Right cardiac atrium (tissue), 5 donors: ENCODE data around the gene NBEAL1. TPM values are rescaled to one million over a fixed set of nuclear protein-coding genes. Genes with fewer than 3 reads are reported as not detected.
A peak's percentile ranks its signal among the peaks of the same experiment; 100 is the strongest.
"Not testable (repeated sequence)": the region's sequence is repeated elsewhere in the genome, so short reads cannot be mapped to it uniquely, and the experiment has no call there.

ENCODE experiments used
- ATAC-seq, 2 donors: fragments of 200-7000 bp; cut with Tn5 transposase; one replicate each; pipeline versions ENCODE4 v1.8.0 to v1.9.1; 2020; ENCODE audit warnings: moderate library complexity in 2 of 2, mild to moderate bottlenecking in 1 of 2
- DNase-seq, 3 donors: peaks; one replicate each; pipeline ENCODE4 v3.0.0-alpha.2; 2020
- H3K27ac ChIP-seq: one replicate; pipeline ENCODE4 v1.5.1; 2013; ENCODE audit warnings: mild to moderate bottlenecking, low read length, control low read depth, moderate library complexity
- H3K27me3 ChIP-seq: one replicate; pipeline ENCODE4 v1.6.1; 2013; ENCODE audit not compliant: control insufficient read depth, insufficient read depth
- H3K4me1 ChIP-seq: one replicate; pipeline ENCODE4 v1.6.1; 2013; ENCODE audit warnings: low read length; ENCODE audit not compliant: control insufficient read depth, insufficient read depth
- H3K4me3 ChIP-seq: one replicate; pipeline ENCODE4 v1.5.1; 2013; ENCODE audit warnings: low read length, control low read depth
- H3K9me3 ChIP-seq: one replicate; pipeline ENCODE4 v1.6.1; 2013; ENCODE audit warnings: low read length; ENCODE audit not compliant: control insufficient read depth
- WGBS: extraction: QIAGEN DNeasy Blood & Tissue Kit; methylation state at CpG from one replicate; pipeline ENCODE4 v1.1.7; 2013; 5-methylcytosine and 5-hydroxymethylcytosine counted together
- intact Hi-C, 4 donors: fragments of 100-400 bp; cut with DNase I; formaldehyde crosslinking; loops; one replicate each; pipeline versions ENCODE4 v1.11.0 to v1.14.0; 2022 to 2023
- polyA plus RNA-seq: library from polyadenylated mRNA; stranded (reverse); fragments of 200-250 nt; gene quantifications from one replicate; pipeline ENCODE4 v1.2.3, GENCODE V29; 2013
- total RNA-seq, 4 donors: library from RNA; stranded (reverse); fragmentation: NEBNext Ultra II Directional; extraction: Animal tissue kit (Norgen Biotek cat#: 25700); gene quantifications; one replicate each; pipeline ENCODE4 v1.2.1, GENCODE V29; 2021
- donor health status: healthy with polysubstance abuse.
- donor health status: DM: no; HTN: yes; CAD: no.
- donor health status: DM: no; HTN: no; CAD: no.
- donor health status: DM: no; HTN: yes; CAD: no; lungs with severe emphysema.
- donor health status: DM: yes; HTN: yes; CAD: no.

Gene NBEAL1
- total and polyA plus RNA-seq, 5 donors: 3.5 to 25.0 (median 17.7) TPM

DNA sequence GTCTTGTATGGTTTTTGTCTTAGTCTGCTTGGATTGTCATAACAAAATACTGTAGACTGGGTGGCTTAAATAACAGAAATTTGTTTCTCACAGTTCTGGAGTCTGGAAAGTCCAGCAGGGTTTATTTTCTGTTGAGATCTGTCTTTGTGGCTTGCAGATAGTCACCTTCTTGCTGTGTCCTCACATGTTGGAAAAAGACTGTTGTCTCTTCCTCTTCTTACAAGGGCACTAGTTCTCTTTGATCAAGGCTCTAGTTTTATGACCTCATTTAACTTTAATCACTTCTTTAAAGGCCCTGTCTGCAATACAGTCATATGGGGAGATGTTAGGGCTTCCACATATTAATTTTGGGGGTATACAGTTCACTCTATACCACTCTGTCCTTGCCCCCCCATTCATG lies 56.5 kb downstream of the NBEAL1 start:
- intact Hi-C loops: no loop called here
- H3K4me1 ChIP-seq: no peaks in the 10 kb centered on the region
- no peak overlapping the region for H3K4me3 ChIP-seq
- ATAC-seq (no peak), DNase-seq (no peak)
- H3K27ac ChIP-seq: no peak overlapping the region
- H3K27me3 ChIP-seq: no peaks in the 10 kb centered on the region
- no peaks in the 10 kb centered on the region for H3K9me3 ChIP-seq

DNA sequence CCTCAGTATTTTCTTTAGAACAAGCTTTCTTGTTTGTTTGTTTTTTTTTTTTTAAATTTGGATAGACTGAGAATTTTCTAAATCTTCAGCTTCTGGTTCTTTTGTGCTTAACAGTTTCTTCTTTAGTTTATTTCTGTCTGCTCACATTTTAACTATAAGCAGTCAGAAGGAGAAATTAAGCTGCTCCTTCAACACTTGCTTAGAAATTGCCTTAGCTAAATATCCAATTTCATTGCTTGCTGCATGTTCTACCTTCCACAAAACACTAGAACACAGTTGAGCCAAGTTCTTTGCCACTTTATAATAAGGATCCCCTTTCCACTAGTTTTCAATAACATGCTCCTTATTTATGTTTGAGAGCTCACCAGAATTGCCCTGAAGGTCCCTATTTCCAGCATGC lies 57.7 kb downstream of the NBEAL1 start:
- H3K27me3 ChIP-seq: no peaks in the 10 kb centered on the region
- intact Hi-C loops: no loop called here
- ATAC-seq (no peak), DNase-seq (no peak)
- H3K27ac ChIP-seq: no peak overlapping the region
- no peaks in the 10 kb centered on the region for H3K4me1 ChIP-seq
- no peak overlapping the region for H3K4me3 ChIP-seq
- no peaks in the 10 kb centered on the region for H3K9me3 ChIP-seq

DNA sequence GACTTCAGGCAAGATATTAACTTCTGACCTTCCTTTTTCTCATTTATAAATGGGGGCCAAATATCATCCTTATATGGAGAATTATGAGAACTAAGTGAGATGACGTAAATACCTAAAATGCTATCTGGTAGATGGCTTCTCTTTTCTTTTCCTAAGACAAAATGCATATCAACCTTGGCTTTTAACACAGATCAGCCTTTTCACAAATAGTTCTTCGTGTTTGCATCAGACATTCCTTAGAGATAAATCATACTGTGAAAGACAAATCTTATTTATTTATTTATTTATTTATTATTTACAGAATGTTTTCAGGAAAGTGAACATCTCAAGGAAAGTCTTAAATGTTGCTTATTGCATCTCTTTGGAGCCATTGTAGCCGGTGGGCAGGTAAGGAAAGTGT lies 62.8 kb downstream of the NBEAL1 start:
- DNase-seq (no peak), ATAC-seq (no peak)
- 77% methylated on average over 3 of the region's 3 CpGs for WGBS
- no peaks in the 10 kb centered on the region for H3K27me3 ChIP-seq
- H3K27ac ChIP-seq: no peak overlapping the region
- no peaks in the 10 kb centered on the region for H3K9me3 ChIP-seq
- intact Hi-C loops: no loop called here
- H3K4me3 ChIP-seq: no peak overlapping the region
- H3K4me1 ChIP-seq: no peaks in the 10 kb centered on the region

DNA sequence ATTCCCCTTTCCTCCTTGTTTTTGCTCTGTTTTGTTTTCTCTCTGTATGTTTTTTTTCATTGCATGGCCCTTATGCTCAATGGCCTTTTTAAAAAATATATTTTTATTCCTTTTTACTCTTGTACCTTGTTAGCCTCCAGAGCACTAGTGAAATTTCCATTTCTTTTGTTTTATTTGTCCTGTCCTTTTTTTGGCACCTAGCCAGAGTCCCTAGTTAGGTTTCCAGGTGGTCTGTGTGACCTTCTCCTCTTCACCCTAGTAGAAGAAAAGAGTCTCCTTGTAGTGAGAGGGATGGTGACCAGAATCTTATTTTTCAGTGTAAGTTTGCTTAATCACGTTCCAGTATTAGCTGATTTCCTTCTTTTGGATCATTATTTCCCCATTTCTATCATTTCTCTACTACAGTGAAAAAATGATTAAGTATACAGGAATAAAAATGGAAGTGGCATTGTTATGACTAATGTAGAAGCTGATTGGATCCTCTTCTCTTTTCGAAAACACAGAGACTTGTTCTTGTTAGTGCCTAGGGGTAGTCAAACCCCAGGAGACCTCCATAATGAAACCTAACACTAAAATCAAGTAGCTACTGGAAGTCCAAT lies 65.9 kb downstream of the NBEAL1 start:
- Histone ChIP-seq H3K4me3 (no peak overlapping the region), H3K9me3 (no peaks in the 10 kb centered on the region), H3K4me1 (no peaks in the 10 kb centered on the region), H3K27ac (no peak overlapping the region), H3K27me3 (no peaks in the 10 kb centered on the region)
- no peak for DNase-seq
- no peak for ATAC-seq
- intact Hi-C loops: no loop called here
- 93% methylated on average over 2 of the region's 2 CpGs for WGBS

DNA sequence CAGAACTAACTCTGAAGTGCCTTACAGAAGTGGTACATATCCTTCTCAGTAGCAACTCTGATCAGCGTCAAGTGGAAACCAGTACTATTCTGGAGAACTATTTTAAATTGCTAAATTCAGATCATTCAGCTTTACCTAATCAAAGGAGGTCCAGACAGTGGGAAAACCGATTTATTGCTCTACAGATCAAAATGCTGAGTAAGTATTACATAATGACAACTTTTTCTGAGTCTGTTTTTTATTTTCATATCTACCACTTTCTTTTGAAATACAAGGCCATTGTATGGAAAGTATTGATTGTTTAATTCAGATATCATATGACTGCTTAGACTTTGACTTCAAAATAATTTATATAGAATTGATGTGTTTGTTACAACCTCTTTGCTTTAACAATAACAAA lies 68.7 kb downstream of the NBEAL1 start:
- no peaks in the 10 kb centered on the region for H3K4me1 ChIP-seq
- DNase-seq (no peak), ATAC-seq (no peak)
- no peaks in the 10 kb centered on the region for H3K27me3 ChIP-seq
- WGBS: 96% methylated on average over 2 of the region's 2 CpGs
- intact Hi-C loops: no loop called here
- no peaks in the 10 kb centered on the region for H3K9me3 ChIP-seq
- no peak overlapping the region for H3K4me3 ChIP-seq
- no peak overlapping the region for H3K27ac ChIP-seq

DNA sequence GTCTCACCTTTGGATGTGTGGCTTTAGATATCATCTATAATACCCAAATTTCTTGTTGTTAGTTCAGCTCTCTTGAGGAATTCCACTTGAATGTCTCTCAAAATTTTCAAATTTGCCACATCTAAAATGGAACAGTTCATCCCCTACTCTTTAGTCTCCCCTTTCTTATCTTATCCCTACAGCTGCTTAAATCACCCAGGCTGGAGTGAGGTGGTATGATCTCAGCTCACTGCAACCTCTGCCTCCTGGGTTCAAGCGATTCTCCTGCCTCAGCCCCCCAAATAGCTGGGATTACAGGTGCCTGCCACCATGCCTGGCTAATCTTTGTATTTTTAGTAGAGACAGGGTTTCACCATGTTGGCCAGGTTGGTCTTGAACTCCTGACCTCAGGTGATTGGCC lies 71.7 kb downstream of the NBEAL1 start:
- DNase-seq, H3K9me3 ChIP-seq, H3K4me3 ChIP-seq, H3K27ac ChIP-seq, ATAC-seq, H3K4me1 ChIP-seq, H3K27me3 ChIP-seq, intact Hi-C loops: not testable (repeated sequence)
- WGBS: 98% methylated on average over 1 of the region's 1 CpG

DNA sequence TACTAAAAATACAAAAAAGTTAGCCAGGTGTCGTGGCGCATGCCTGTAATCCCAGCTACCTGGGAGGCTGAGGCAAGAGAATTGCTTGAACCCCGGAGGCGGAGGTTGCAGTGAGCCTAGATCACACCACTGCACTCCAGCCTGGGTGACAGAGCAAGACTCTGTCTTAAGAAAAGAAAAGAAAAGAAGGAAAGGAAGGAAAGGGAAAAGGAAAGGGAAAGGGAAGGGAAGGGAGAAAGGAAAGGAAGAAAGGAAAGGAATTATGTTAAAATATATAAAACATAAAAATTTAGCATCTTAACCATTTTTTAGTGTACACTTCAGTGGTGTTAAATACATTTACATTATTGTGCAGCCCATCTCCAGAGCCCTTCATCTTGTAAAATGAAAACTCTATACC lies 76.0 kb downstream of the NBEAL1 start:
- H3K9me3 ChIP-seq, H3K27me3 ChIP-seq, ATAC-seq, H3K4me3 ChIP-seq, DNase-seq, H3K4me1 ChIP-seq, H3K27ac ChIP-seq, intact Hi-C loops: not testable (repeated sequence)
- 98% methylated on average over 4 of the region's 4 CpGs for WGBS

DNA sequence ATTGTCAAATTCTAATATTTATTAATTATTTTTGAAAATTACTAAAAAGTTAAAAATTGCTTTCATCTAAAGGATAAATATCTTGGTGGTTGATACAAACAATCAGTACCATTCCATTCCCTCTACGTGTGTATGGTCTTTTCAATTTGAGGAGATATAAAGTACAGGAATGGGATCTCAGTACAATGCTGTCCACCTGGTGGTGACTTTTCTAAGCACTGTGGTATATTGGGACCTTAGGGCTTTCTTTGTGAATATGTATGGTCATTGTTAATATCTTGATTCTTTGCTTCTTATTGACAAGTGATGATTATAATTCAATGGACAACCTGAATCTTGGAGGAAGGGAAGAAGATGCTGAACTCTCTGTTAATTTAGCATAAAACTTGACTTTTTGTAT lies 83.1 kb downstream of the NBEAL1 start:
- 60% methylated on average over 1 of the region's 1 CpG for WGBS
- no peaks in the 10 kb centered on the region for H3K4me1 ChIP-seq
- H3K4me3 ChIP-seq: no peak overlapping the region
- ATAC-seq: no peak
- intact Hi-C loops: no loop called here
- H3K27ac ChIP-seq: no peak overlapping the region
- no peaks in the 10 kb centered on the region for H3K27me3 ChIP-seq
- H3K9me3 ChIP-seq: no peaks in the 10 kb centered on the region
- DNase-seq: no peak

DNA sequence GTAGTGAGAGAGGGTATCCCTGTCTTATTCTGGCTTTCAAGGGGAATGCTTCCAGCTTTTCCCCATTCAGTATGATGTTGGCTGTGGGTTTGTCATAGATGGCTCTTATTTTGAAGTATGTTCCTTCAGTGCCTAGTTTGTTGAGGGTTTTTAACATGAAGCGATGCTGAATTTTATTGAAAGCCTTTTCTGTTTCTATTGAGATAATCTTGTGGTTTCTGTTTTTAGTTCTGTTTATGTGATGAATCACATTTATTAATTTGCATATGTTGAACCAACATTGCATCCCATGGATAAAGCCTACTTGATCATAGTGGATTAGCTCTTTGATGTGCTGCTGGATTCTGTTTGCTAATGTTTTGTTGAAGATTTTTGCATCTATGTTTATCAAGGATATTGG lies 87.7 kb downstream of the NBEAL1 start:
- DNase-seq, H3K4me1 ChIP-seq, intact Hi-C loops, H3K27me3 ChIP-seq, H3K4me3 ChIP-seq, H3K9me3 ChIP-seq, ATAC-seq, H3K27ac ChIP-seq: not testable (repeated sequence)
- WGBS: 77% methylated on average over 1 of the region's 1 CpG

DNA sequence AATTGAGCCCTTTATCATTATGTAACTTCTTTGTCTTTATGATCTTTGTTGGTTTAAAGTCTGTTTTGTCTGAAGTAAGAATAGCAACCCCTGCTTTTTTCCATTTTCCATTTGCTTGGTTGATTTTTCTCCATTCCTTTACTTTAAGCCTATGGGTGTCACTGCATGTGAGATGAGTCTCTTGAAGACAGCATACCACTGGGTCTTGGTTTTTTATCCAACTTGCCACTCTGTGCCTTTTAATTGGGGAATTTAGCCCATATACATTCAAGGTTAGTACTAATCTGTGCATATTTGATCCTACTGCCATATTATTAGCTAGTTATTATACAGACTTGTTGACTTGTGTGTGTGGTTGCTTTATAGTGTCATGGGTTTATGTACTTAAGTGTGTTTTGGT lies 89.6 kb downstream of the NBEAL1 start:
- Histone ChIP-seq H3K27me3 (no peaks in the 10 kb centered on the region), H3K9me3 (no peaks in the 10 kb centered on the region), H3K4me3 (no peak overlapping the region), H3K4me1 (no peaks in the 10 kb centered on the region), H3K27ac (no peak overlapping the region)
- no peak for DNase-seq
- intact Hi-C loops: no loop called here
- no peak for ATAC-seq

DNA sequence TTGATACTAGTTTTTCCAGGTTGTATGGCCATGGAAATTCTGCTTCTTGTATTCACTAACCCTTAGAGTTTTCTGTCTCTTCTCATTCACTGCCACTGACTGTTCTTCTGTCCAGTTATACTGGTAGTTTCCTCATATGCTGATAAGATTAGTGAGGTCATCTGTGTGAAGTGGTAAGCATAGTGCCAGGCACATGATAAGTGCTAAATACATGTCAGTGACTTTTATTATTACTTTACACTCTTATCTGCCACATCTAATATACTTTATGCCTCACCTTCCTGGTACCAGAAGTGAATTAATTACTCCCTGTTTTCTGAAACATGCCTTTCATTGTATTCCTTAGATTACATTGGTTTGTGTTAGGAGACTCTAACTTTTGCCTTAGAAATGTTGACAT lies 91.3 kb downstream of the NBEAL1 start:
- DNase-seq (no peak), ATAC-seq (peak; percentile 60 to 66)
- H3K9me3 ChIP-seq: no peaks in the 10 kb centered on the region
- H3K27ac ChIP-seq: no peak overlapping the region
- H3K4me1 ChIP-seq: no peaks in the 10 kb centered on the region
- intact Hi-C loops: no loop called here
- H3K4me3 ChIP-seq: no peak overlapping the region
- H3K27me3 ChIP-seq: no peaks in the 10 kb centered on the region

DNA sequence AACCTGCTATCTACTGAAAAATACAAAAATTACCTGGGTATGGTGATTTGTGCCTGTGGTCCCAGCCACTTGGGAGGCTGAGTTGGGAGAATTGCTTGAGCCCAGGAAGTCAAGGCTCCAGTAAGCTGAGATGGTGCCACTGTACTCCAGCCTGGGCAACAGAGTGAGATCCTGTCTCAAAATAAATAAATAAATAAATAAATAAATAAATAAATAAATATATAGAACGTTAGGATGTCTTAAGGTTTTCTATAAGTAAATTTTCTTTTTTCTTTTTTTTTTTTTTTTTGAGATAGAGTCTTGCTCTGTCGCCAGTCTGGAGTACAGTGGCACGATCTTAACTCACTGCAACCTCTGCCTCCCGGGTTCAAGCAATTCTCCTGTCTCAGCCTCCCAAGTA lies 95.8 kb downstream of the NBEAL1 start:
- H3K4me1 ChIP-seq, H3K4me3 ChIP-seq, ATAC-seq, intact Hi-C loops, DNase-seq, H3K27me3 ChIP-seq, H3K27ac ChIP-seq, H3K9me3 ChIP-seq: not testable (repeated sequence)
- 67% methylated on average over 3 of the region's 4 CpGs for WGBS
